ENCODE data around the gene PSMD11. TPM values are rescaled to one million over a fixed set of nuclear protein-coding genes. Genes with fewer than 3 reads are reported as not detected.
A peak's percentile ranks its signal among the peaks of the same experiment; 100 is the strongest.
"Not testable (repeated sequence)": the region's sequence is repeated elsewhere in the genome, so short reads cannot be mapped to it uniquely, and the experiment has no call there.

PSMD11 gene
- total RNA-seq: 100 to 1,000 TPM; 161 to 162 TPM

- ChIA-PET CTCF (interaction anchor here (0.7 to 5.1 kb wide), 37 partner anchors 8 to 311 kb away, joined by 3 to 58 read pairs (median 4); partner anchors contain the start of genes C17orf75 and CDK5R1), POLR2A (interaction anchor here (0.6 to 2.3 kb wide), 5 partner anchors 39 to 118 kb away, joined by 3 to 19 read pairs (median 5); partner anchors contain the start of gene CDK5R1)
- DNase-seq: peak; percentile 99
- Mint-ChIP-seq H3K36me3 (peaks cover 25% of the 10 kb centered on the region), H3K9me3 (no peaks in the 10 kb centered on the region), H3K4me3 (peak within 1 kb of the TSS; percentile 89), H3K27ac (peak within 1 kb of the TSS; percentile 91), H3K4me1 (ENCODE audit: low read depth) (peaks cover 49% of the 10 kb centered on the region), H3K27me3 (no peaks in the 10 kb centered on the region)
- intact Hi-C loops (cut with micrococcal nuclease): loop anchor here (1.0 to 5.0 kb wide), 6 partner anchors 16 to 432 kb away; partner anchors contain the start of genes CDK5R1, MYO1D and ZNF207
These were observed at the start of gene PSMD11 for GRCh38 chr17:32444301-32445073. PSMD11 (plus strand) TSS chr17:32444510; CDS start chr17:32444524, 14 bp downstream.

- Mint-ChIP-seq H3K36me3 (peaks cover 3% of the 10 kb centered on the region), H3K9me3 (no peaks in the 10 kb centered on the region), H3K27ac (no peak overlapping the region), H3K4me1 (ENCODE audit: low read depth) (no peaks in the 10 kb centered on the region), H3K4me3 (no peak overlapping the region), H3K27me3 (no peaks in the 10 kb centered on the region)
- no peak for DNase-seq
- intact Hi-C loops (cut with micrococcal nuclease): no loop called here
- ChIA-PET CTCF (no interaction called here), POLR2A (interaction anchor here (0.5 kb wide), 1 partner anchor 12 kb away, joined by 3 read pairs; no protein-coding TSS in a partner anchor)
These were observed 48.0 kb upstream of the PSMD11 start for GRCh38 chr17:32396343-32396742.

- no peak overlapping the region for H3K4me3 Mint-ChIP-seq
- peaks cover 4% of the 10 kb centered on the region for H3K4me1 Mint-ChIP-seq (ENCODE audit: low read depth)
- intact Hi-C loops (cut with micrococcal nuclease): no loop called here
- DNase-seq: no peak
- ChIA-PET CTCF (no interaction called here), POLR2A (no interaction called here)
- peaks cover 3% of the 10 kb centered on the region for H3K36me3 Mint-ChIP-seq
- H3K27ac Mint-ChIP-seq: no peak overlapping the region
- no peaks in the 10 kb centered on the region for H3K9me3 Mint-ChIP-seq
- H3K27me3 Mint-ChIP-seq: no peaks in the 10 kb centered on the region
These were observed 45.4 kb upstream of the PSMD11 start for GRCh38 chr17:32398946-32399345.

GRCh38 chr17:32410085-32410484, 34.2 kb upstream of the PSMD11 start:
- H3K4me3 Mint-ChIP-seq; POLR2A ChIA-PET; intact Hi-C loops (cut with micrococcal nuclease); H3K27ac Mint-ChIP-seq; H3K36me3 Mint-ChIP-seq; H3K27me3 Mint-ChIP-seq; CTCF ChIA-PET; H3K4me1 Mint-ChIP-seq (ENCODE audit: low read depth); DNase-seq; H3K9me3 Mint-ChIP-seq: not testable (repeated sequence)

GRCh38 chr17:32426894-32427293, 17.4 kb upstream of the PSMD11 start:
- Mint-ChIP-seq H3K27me3 (no peaks in the 10 kb centered on the region), H3K27ac (no peak overlapping the region), H3K4me1 (ENCODE audit: low read depth) (no peaks in the 10 kb centered on the region), H3K4me3 (no peak overlapping the region), H3K9me3 (peaks cover 21% of the 10 kb centered on the region), H3K36me3 (peaks cover 12% of the 10 kb centered on the region)
- ChIA-PET POLR2A (no interaction called here), CTCF (no interaction called here)
- DNase-seq: no peak
- intact Hi-C loops (cut with micrococcal nuclease): no loop called here

- CTCF ChIA-PET: interaction anchor here (1.2 kb wide), 1 partner anchor 32 kb away, joined by 6 read pairs; no protein-coding TSS in a partner anchor
- intact Hi-C loops (cut with micrococcal nuclease): no loop called here
- POLR2A ChIA-PET: no interaction called here
- Mint-ChIP-seq H3K27me3 (no peaks in the 10 kb centered on the region), H3K4me3 (no peak overlapping the region), H3K4me1 (ENCODE audit: low read depth) (no peaks in the 10 kb centered on the region), H3K36me3 (peaks cover 12% of the 10 kb centered on the region), H3K9me3 (peaks cover 21% of the 10 kb centered on the region), H3K27ac (no peak overlapping the region)
- no peak for DNase-seq
These were observed 14.7 kb upstream of the PSMD11 start for GRCh38 chr17:32429598-32429997.

- Mint-ChIP-seq H3K36me3 (peaks cover 8% of the 10 kb centered on the region), H3K4me1 (ENCODE audit: low read depth) (peaks cover 24% of the 10 kb centered on the region), H3K27me3 (peaks cover 1% of the 10 kb centered on the region), H3K9me3 (no peaks in the 10 kb centered on the region), H3K27ac (no peak overlapping the region), H3K4me3 (no peak overlapping the region)
- ChIA-PET POLR2A (no interaction called here), CTCF (interaction anchor here (0.8 to 1.2 kb wide), 2 partner anchors 21 to 40 kb away, joined by 3 read pairs; no protein-coding TSS in a partner anchor)
- intact Hi-C loops (cut with micrococcal nuclease): loop anchor here (5.0 kb wide), 1 partner anchor 188 kb away; no protein-coding TSS in a partner anchor
- DNase-seq: no peak
These were observed 3.6 kb upstream of the PSMD11 start for GRCh38 chr17:32440722-32441121.

GRCh38 chr17:32441886-32442285, 2.4 kb upstream of the PSMD11 start:
- Mint-ChIP-seq H3K27ac (no peak overlapping the region), H3K4me1 (ENCODE audit: low read depth) (peaks cover 34% of the 10 kb centered on the region), H3K36me3 (peaks cover 17% of the 10 kb centered on the region), H3K4me3 (no peak overlapping the region), H3K27me3 (no peaks in the 10 kb centered on the region), H3K9me3 (no peaks in the 10 kb centered on the region)
- ChIA-PET CTCF (interaction anchor here (5.1 kb wide), 1 partner anchor 21 kb away, joined by 58 read pairs; no protein-coding TSS in a partner anchor), POLR2A (no interaction called here)
- DNase-seq: no peak
- intact Hi-C loops (cut with micrococcal nuclease): loop anchor here (5.0 kb wide), 1 partner anchor 190 kb away; no protein-coding TSS in a partner anchor

- DNase-seq: no peak
- H3K4me3 Mint-ChIP-seq: peak overlapping the region; percentile 89
- CTCF ChIA-PET: interaction anchor here (0.7 to 5.1 kb wide), 35 partner anchors 8 to 311 kb away, joined by 3 to 58 read pairs (median 4); partner anchors contain the start of genes C17orf75 and CDK5R1
- POLR2A ChIA-PET: interaction anchor here (0.5 to 2.3 kb wide), 4 partner anchors 43 to 460 kb away, joined by 3 to 19 read pairs (median 6); partner anchors contain the start of gene CDK5R1
- intact Hi-C loops (cut with micrococcal nuclease): loop anchor here (1.0 to 5.0 kb wide), 5 partner anchors 17 to 433 kb away; partner anchors contain the start of genes MYO1D and ZNF207
- peaks cover 46% of the 10 kb centered on the region for H3K4me1 Mint-ChIP-seq (ENCODE audit: low read depth)
- peak overlapping the region; percentile 91 for H3K27ac Mint-ChIP-seq
- H3K27me3 Mint-ChIP-seq: no peaks in the 10 kb centered on the region
- peaks cover 24% of the 10 kb centered on the region for H3K36me3 Mint-ChIP-seq
- no peaks in the 10 kb centered on the region for H3K9me3 Mint-ChIP-seq
These were observed 446 bp upstream of the PSMD11 start for GRCh38 chr17:32443827-32444300.

GRCh38 chr17:32445074-32445415, 735 bp downstream of the PSMD11 start:
- Mint-ChIP-seq H3K9me3 (no peaks in the 10 kb centered on the region), H3K4me1 (ENCODE audit: low read depth) (peaks cover 51% of the 10 kb centered on the region), H3K4me3 (peak overlapping the region; percentile 89), H3K27me3 (no peaks in the 10 kb centered on the region), H3K27ac (peak overlapping the region; percentile 91), H3K36me3 (peaks cover 30% of the 10 kb centered on the region)
- peak; percentile 63 for DNase-seq
- POLR2A ChIA-PET: interaction anchor here (1.0 to 2.3 kb wide), 3 partner anchors 39 to 104 kb away, joined by 3 to 19 read pairs (median 5); partner anchors contain the start of gene CDK5R1
- intact Hi-C loops (cut with micrococcal nuclease): loop anchor here (2.0 to 5.0 kb wide), 3 partner anchors 16 to 432 kb away; partner anchors contain the start of genes CDK5R1 and MYO1D
- CTCF ChIA-PET: interaction anchor here (0.8 to 5.1 kb wide), 11 partner anchors 18 to 164 kb away, joined by 3 to 58 read pairs (median 5); partner anchors contain the start of genes C17orf75 and CDK5R1

GRCh38 chr17:32445497-32445896, 1.2 kb downstream of the PSMD11 start:
- no peaks in the 10 kb centered on the region for H3K9me3 Mint-ChIP-seq
- DNase-seq: no peak
- intact Hi-C loops (cut with micrococcal nuclease): loop anchor here (2.0 to 5.0 kb wide), 3 partner anchors 15 to 431 kb away; partner anchors contain the start of genes CDK5R1 and MYO1D
- peaks cover 33% of the 10 kb centered on the region for H3K36me3 Mint-ChIP-seq
- H3K27me3 Mint-ChIP-seq: no peaks in the 10 kb centered on the region
- H3K27ac Mint-ChIP-seq: peak overlapping the region; percentile 91
- H3K4me3 Mint-ChIP-seq: peak overlapping the region; percentile 89
- H3K4me1 Mint-ChIP-seq (ENCODE audit: low read depth): peaks cover 53% of the 10 kb centered on the region
- CTCF ChIA-PET: interaction anchor here (1.2 to 5.1 kb wide), 6 partner anchors 18 to 104 kb away, joined by 4 to 58 read pairs (median 6); partner anchors contain the start of genes C17orf75 and CDK5R1
- POLR2A ChIA-PET: interaction anchor here (1.0 to 2.3 kb wide), 3 partner anchors 38 to 104 kb away, joined by 3 to 19 read pairs (median 5); partner anchors contain the start of gene CDK5R1

Data from activated CD4-positive, alpha-beta memory T cell treated with anti-CD3 and anti-CD28 coated beads for 36 hours (primary cell).